ENCODE measurements around the gene PPIL4. TPM values are rescaled to one million over a fixed set of nuclear protein-coding genes. Genes with fewer than 3 reads are reported as not detected.

PPIL4 gene
- polyA plus RNA-seq, 4 donors: 52.1 to 66.2 (median 58.3) TPM

- no peak for DNase-seq (ENCODE audit: low read depth in 4 of 4, low spot score in 2 of 4)
These were observed 60.8 kb downstream of the PPIL4 start, which contains the start of gene ZC3H12D for GRCh38 chr6:149484733-149485700. TSS of gene ZC3H12D (minus strand) at chr6:149485014. CDS start at chr6:149474543, 10,471 bp downstream.

GRCh38 chr6:149483849-149484655 is 61.8 kb downstream of the PPIL4 start:
- DNase-seq (ENCODE audit: low read depth in 4 of 4, low spot score in 2 of 4): no peak

GRCh38 chr6:149483334-149483725 is 62.5 kb downstream of the PPIL4 start:
- no peak for DNase-seq (ENCODE audit: low read depth in 4 of 4, low spot score in 2 of 4)

- no peak for DNase-seq (ENCODE audit: low read depth in 4 of 4, low spot score in 2 of 4)
These were observed 63.1 kb downstream of the PPIL4 start for GRCh38 chr6:149482545-149483333.

DNA sequence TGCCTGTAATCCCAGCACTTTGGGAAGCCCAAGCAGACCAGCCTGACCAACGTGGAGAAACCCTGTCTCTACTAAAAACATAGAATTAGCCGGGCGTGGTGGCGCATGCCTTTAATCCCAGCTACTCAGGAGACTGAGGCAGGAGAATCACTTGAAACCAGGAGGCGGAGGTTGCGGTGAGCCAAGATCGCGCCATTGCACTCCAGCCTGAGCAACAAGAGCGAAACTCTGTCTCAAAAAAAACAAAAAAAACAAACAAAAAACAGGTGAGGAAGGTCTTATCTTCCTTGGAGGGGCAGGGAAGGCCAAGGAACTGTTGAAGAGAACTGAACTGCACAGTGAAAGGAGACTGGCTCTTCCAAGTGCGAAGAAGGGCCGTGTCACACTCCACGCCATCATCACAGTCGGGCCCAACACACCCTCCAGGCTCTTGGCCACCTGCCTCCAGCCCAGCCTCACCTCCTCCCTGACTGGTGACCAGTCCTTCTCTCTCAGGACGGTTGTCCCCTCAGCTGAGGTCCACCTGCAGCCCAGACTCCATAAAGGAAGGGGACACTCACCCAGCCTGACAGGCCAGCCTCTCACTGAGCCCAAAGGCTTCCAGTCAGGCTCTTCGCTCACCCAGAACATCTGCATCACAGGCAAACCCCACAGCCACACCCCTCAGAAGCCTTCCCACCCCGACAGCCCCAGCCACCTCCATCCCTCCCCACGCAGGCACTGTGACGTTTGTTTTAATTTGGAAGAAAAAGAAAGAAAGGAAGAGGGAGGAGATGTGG is 65.2 kb downstream of the PPIL4 start:
- DNase-seq (ENCODE audit: low read depth in 4 of 4, low spot score in 2 of 4): no peak

GRCh38 chr6:149478631-149479314 is 67.1 kb downstream of the PPIL4 start:
- DNase-seq (ENCODE audit: low read depth in 4 of 4, low spot score in 2 of 4): no peak

DNA sequence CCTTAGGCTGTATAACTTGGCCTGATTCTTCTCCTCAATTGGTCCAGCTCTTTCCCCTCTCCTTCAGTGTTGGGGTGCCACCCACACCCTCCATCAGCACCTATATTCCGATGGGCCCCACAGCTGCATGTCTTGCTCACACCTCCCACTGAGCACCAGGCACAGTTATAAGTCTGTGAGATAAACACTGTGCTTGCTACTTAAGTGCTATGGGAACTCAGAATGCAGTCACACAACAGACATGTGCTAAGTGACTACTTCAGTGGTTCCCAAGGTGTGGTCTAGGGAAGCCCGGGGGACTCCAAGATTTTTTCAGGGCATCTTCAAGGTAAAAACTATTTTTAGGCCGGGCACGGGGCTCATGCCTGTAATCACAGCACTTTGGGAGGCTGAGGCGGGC is 68.3 kb downstream of the PPIL4 start:
- DNase-seq (ENCODE audit: low read depth in 4 of 4, low spot score in 2 of 4): no peak

GRCh38 chr6:149476789-149477455 is 68.9 kb downstream of the PPIL4 start:
- no peak for DNase-seq (ENCODE audit: low read depth in 4 of 4, low spot score in 2 of 4)

DNA sequence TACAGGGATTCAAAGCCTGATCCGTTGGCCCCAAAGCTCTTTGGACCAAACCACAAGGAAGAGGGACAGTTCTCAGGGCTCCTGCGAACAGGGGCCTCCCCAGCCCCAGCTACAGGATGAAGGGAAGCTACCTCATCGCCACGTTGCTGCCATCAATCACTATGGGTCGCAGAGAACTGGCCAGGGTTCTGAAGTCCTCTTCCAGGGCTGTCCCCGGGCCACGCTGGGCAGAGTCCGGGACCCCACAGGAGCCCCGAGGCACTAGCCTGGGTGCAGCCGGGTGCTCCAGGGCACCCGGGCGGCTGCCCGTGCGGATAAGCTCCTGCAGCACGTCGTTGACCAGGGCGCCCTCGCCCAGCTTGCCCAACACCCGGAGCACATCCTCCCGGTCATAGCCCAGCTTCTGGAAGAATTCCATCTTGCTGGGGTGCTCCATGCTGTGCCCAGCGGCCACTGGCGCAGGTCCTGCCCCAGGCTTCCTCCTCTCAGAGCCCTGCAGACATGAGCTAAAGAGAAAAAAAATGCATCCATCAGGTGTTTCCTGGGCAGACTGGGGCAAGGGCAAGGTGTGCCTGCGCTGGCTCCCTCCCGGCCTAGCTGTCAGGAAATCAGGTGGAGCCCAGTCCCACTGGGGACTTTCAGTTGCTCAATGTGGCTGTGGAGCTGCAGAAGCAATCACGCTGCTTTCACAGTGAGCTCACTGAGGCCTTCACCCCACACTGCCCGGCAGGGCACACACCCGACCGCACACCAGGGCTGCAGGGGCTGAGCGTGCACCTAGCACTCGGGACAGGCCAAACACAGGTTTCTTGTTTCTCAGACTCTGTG is 71.5 kb downstream of the PPIL4 start:
- DNase-seq (ENCODE audit: low read depth in 4 of 4, low spot score in 2 of 4): no peak

- no peak for DNase-seq (ENCODE audit: low read depth in 4 of 4, low spot score in 2 of 4)
These were observed 72.5 kb downstream of the PPIL4 start for GRCh38 chr6:149473080-149474052.

DNA sequence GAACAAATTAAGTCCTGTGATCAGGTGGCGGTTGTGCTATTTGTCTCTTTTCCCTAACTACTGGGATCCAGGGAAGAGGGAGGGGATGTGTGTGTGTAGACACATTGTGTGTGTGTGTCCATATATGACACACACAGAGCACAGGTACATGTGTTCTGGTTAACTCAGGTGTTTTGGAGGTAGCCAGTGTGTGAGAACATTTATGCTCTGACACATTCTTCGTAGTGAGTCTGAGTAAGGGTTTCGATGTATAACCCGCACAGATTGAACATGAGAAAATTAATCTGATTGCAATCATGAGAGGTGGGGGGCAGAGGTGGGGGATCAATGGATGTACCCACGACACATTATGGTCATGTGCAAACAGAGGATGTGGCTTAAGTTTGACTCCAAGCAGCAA is 73.6 kb downstream of the PPIL4 start:
- DNase-seq (ENCODE audit: low read depth in 4 of 4, low spot score in 2 of 4): no peak

GRCh38 chr6:149471801-149472200 is 74.0 kb downstream of the PPIL4 start:
- DNase-seq (ENCODE audit: low read depth in 4 of 4, low spot score in 2 of 4): no peak

DNA sequence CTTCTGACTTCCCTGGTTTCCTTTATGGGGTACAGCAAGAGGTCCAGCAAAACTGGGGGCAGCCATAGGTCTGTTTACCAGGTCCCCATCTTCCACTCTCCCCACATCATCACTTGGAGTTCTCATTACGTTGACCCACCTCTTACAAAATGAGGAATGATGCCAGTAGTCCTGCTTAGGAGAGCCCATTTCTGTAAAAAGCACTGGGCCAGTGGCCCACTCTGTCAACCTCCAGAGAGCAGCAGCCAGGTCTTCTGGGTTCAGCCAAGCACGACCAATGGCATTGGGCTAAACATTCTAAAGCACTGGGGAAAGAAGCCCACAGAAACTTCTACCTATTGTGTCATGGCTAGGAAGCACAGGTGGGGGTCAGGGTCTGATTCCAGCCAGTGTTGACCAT is 74.9 kb downstream of the PPIL4 start:
- DNase-seq (ENCODE audit: low read depth in 4 of 4, low spot score in 2 of 4): no peak

DNA sequence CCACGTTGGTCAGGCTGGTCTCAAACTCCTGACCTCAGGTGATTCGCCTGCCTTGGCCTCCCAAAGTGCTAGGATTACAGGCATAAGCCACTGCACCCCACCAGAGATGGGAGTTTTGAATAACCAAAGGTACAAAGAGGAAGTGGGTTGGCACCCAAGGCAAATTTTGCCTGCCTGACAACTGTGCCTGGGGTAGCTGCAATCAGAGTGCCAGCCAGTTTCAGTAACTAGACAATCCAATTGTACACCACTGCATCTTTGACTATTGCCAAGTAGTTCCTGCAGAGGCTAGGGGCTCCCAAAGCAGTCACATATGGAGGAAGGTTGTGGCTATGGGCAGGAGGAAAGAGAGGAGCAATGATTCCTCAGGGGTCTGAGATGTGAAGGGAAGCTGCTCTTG is 77.7 kb downstream of the PPIL4 start:
- no peak for DNase-seq (ENCODE audit: low read depth in 4 of 4, low spot score in 2 of 4)

GRCh38 chr6:149467265-149467664 is 78.6 kb downstream of the PPIL4 start:
- DNase-seq (ENCODE audit: low read depth in 4 of 4, low spot score in 2 of 4): no peak

- DNase-seq (ENCODE audit: low read depth in 4 of 4, low spot score in 2 of 4): no peak
These were observed 81.4 kb downstream of the PPIL4 start for GRCh38 chr6:149464411-149464810.

DNA sequence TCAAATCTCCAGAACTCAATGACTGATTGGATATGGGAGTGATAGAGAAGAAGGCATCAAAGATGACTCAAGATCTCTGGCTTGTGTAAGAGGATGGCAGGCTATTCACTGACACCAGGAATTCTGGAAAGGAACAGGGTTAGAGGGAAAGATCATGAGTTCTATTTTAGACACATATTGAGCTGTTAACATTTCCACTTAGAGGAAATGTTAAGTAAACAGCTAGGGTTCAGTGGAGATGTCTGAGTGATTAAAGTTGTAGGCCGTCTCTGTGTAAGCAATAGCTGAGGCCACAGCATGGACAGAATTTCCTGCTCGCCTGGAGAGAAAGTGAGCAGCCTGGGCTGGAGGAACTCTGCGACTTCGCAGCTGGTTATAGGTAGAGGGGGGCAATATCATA is 82.1 kb downstream of the PPIL4 start:
- no peak for DNase-seq (ENCODE audit: low read depth in 4 of 4, low spot score in 2 of 4)

Measured in left renal cortex interstitium (tissue), 4 donors.